HepG2 (cell line): ENCODE results near the gene CDH22. TPM values are rescaled to one million over a fixed set of nuclear protein-coding genes. Genes with fewer than 3 reads are reported as not detected.

ENCODE experiments used
- ARNT ChIP-seq: fragments of 450-650 bp; IDR thresholded peaks from 2 replicates; pipeline ENCODE4 v1.6.1; 2017
- DPF2 ChIP-seq: sonication (generic); formaldehyde crosslinking; IDR thresholded peaks from 2 replicates; pipeline ENCODE4 v1.4.0; 2020; ENCODE audit warnings: mild to moderate bottlenecking, low read depth, missing genetic modification reagents, borderline replicate concordance
- DR1 ChIP-seq: sonication (generic); formaldehyde crosslinking; IDR thresholded peaks from 2 replicates; pipeline ENCODE4 v1.8.0; 2021; ENCODE audit warnings: mild to moderate bottlenecking, missing genetic modification reagents, inconsistent platforms
- EEA1 ChIP-seq: sonication (generic); formaldehyde crosslinking; IDR thresholded peaks from 2 replicates; pipeline ENCODE4 v1.5.1; 2020; ENCODE audit warnings: mild to moderate bottlenecking, missing genetic modification reagents, borderline replicate concordance
- IKZF1 ChIP-seq: fragments of 450-650 bp; IDR thresholded peaks from 2 replicates; pipeline ENCODE4 v1.7.1; 2016
- MATR3 ChIP-seq: sonication (generic); formaldehyde crosslinking; IDR thresholded peaks from 2 replicates; pipeline ENCODE4 v1.4.0; 2020; ENCODE audit warnings: missing genetic modification reagents
- MED1 ChIP-seq: sonication (generic); formaldehyde crosslinking; IDR thresholded peaks from 2 replicates; pipeline ENCODE4 v1.4.0; 2020; ENCODE audit warnings: missing genetic modification reagents
- MEIS2 ChIP-seq: sonication (generic); formaldehyde crosslinking; IDR thresholded peaks from 2 replicates; pipeline ENCODE4 v1.9.0; 2021; ENCODE audit warnings: mild to moderate bottlenecking, missing genetic modification reagents
- ONECUT2 ChIP-seq: sonication (generic); formaldehyde crosslinking; IDR thresholded peaks from 2 replicates; pipeline ENCODE4 v1.4.0; 2020; ENCODE audit warnings: missing genetic modification reagents
- PRMT3 ChIP-seq: sonication (generic); formaldehyde crosslinking; IDR thresholded peaks from 2 replicates; pipeline ENCODE4 v1.8.1; 2022; ENCODE audit warnings: low read depth, mild to moderate bottlenecking, moderate library complexity, missing genetic modification reagents, borderline replicate concordance
- RXRB ChIP-seq: IDR thresholded peaks from 2 replicates; pipeline ENCODE4 v1.6.1; 2016; ENCODE audit warnings: borderline replicate concordance, missing genetic modification reagents, missing compliant biosample characterization
- SP4 ChIP-seq: sonication (generic); formaldehyde crosslinking; IDR thresholded peaks from 2 replicates; pipeline ENCODE4 v1.8.1; 2023; ENCODE audit warnings: mild to moderate bottlenecking, missing genetic modification reagents
- TRIM24 ChIP-seq: sonication (generic); formaldehyde crosslinking; IDR thresholded peaks from 2 replicates; pipeline ENCODE4 v1.8.0; 2022; ENCODE audit warnings: mild to moderate bottlenecking, missing genetic modification reagents
- ZBTB7A ChIP-seq: sonication (generic); formaldehyde crosslinking; IDR thresholded peaks from 2 replicates; pipeline ENCODE4 v1.8.0; 2022; ENCODE audit warnings: mild to moderate bottlenecking, missing genetic modification reagents
- ZFP62 ChIP-seq: sonication (generic); formaldehyde crosslinking; IDR thresholded peaks from 2 replicates; pipeline ENCODE4 v1.4.0; 2020; ENCODE audit warnings: missing genetic modification reagents
- ZNF205 ChIP-seq: IDR thresholded peaks from 2 replicates; pipeline ENCODE4 v1.6.1; 2018; ENCODE audit warnings: missing biosample characterization, missing genetic modification reagents
- ZNF326 ChIP-seq: sonication (generic); formaldehyde crosslinking; IDR thresholded peaks from 2 replicates; pipeline ENCODE4 v1.4.0; 2020; ENCODE audit warnings: missing genetic modification reagents, borderline replicate concordance
- ZNF549 ChIP-seq: sonication (generic); formaldehyde crosslinking; IDR thresholded peaks from 2 replicates; pipeline ENCODE4 v1.5.0; 2020; ENCODE audit warnings: missing genetic modification reagents
- ZNF558 ChIP-seq: sonication (generic); formaldehyde crosslinking; IDR thresholded peaks from 2 replicates; pipeline ENCODE4 v1.9.0; 2022; ENCODE audit warnings: mild to moderate bottlenecking, missing genetic modification reagents, borderline replicate concordance
- ZNF577 ChIP-seq: sonication (generic); formaldehyde crosslinking; IDR thresholded peaks from 2 replicates; pipeline ENCODE4 v1.4.0; 2020; ENCODE audit warnings: mild to moderate bottlenecking, low read depth, missing genetic modification reagents, borderline replicate concordance
- ZNF607 ChIP-seq: sonication (generic); formaldehyde crosslinking; IDR thresholded peaks from 2 replicates; pipeline ENCODE4 v1.5.1; 2020; ENCODE audit warnings: missing genetic modification reagents, mild to moderate bottlenecking, borderline replicate concordance
- ZNF7 ChIP-seq: IDR thresholded peaks from 2 replicates; pipeline ENCODE4 v1.6.1; 2016; ENCODE audit warnings: missing biosample characterization, missing genetic modification reagents
- polyA plus RNA-seq, 8 experiments: library from polyadenylated mRNA; depleted of rRNA in 3 of 8; stranded (reverse) in 7 of 8; unstranded in 1 of 8; fragments of >200 nt; fragmentation: Illumina TruSeq in 4 of 8; extraction: Trizol in 4 of 8; gene quantifications; 2 replicates each; pipeline versions ENCODE4 v1.2.1 to v1.2.3, GENCODE V29; 2011 to 2016; ENCODE audit warnings: low read depth in 4 of 8, missing spikeins in 1 of 8, mixed read lengths in 1 of 8; ENCODE audit not compliant: insufficient read depth in 1 of 8
- total RNA-seq, 5 experiments: library from RNA; depleted of rRNA; stranded (reverse); fragments of >200 nt; fragmentation: Illumina TruSeq; extraction: Trizol; gene quantifications; 2 replicates each; pipeline ENCODE4 v1.2.3, GENCODE V29; 2016; ENCODE audit warnings: low read depth in 1 of 5
- TF ChIP-seq, protein P1 (sequence below), 2 experiments: sonication (generic) in 1 of 2; formaldehyde crosslinking in 1 of 2; IDR thresholded peaks; 2 replicates each; pipeline versions ENCODE4 v1.4.0 to v1.6.1; 2016 to 2020; ENCODE audit warnings: borderline replicate concordance in 1 of 2, low read depth in 1 of 2, mild to moderate bottlenecking in 1 of 2, missing genetic modification reagents in 1 of 2
- TF ChIP-seq, protein P2 (sequence below): sonication (generic); formaldehyde crosslinking; IDR thresholded peaks from 2 replicates; pipeline ENCODE4 v1.8.0; 2022; ENCODE audit warnings: missing genetic modification reagents, low read depth, mild to moderate bottlenecking, borderline replicate concordance
- TF ChIP-seq, protein P3 (sequence below): sonication (generic); formaldehyde crosslinking; IDR thresholded peaks from 2 replicates; pipeline ENCODE4 v1.8.0; 2022; ENCODE audit warnings: missing genetic modification reagents, mild to moderate bottlenecking, inconsistent platforms, borderline replicate concordance

The CDH22 gene
- total and polyA plus RNA-seq, 2 of the 13 experiments (the other 11 are each of a cell fraction or from before 2014, with no cell fraction given) = not detected

DNA sequence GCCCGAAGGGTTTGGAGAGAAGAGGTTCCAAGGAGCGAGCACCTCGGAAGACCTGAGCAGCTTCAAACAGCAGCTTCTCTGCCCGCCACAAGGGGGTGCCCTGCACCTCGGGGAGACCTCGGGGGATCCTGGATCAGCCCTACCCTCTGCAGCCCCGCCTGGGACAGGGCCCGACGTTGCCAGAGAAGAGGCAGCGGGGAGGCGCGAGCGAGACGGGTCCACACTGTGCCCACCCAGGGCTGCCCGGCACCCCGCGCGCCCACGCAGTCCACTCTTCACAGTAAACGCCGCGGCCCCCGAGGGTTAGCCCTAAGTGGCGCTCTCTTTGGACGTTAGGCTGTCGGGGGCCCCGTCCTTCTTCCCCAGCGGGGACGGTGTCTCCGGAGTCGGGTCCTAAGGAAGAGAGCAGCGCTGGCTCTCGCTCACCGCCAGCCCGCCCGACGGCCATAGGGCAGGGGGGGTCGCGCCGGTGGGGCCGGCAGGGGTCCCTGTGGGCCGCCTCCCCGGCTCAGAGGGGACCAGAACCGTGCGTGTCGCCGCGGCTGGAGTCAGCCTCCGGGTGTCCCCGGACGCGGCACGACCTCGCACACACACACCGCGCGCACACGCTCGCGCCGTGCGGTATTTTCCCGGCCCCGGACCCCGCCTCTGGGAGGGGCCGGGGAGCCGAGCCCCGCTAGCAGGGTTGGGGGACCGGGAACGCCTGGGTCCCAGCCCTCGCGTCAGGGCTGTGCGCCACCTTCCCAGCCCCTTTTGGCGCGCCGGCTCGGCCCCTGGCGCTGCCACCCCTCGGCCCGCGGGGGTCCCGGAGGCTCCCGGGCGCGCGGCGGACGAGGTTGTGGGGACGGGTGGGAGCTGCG is 929 bp downstream of the CDH22 start (continued):
- no peak for TF ChIP-seq ZNF577 (CRISPR knock-in tag)
- no peak for TF ChIP-seq ONECUT2 (CRISPR knock-in tag)
- no peak for TF ChIP-seq ZNF7 (CRISPR knock-in tag)
- TF ChIP-seq, protein P1, sequence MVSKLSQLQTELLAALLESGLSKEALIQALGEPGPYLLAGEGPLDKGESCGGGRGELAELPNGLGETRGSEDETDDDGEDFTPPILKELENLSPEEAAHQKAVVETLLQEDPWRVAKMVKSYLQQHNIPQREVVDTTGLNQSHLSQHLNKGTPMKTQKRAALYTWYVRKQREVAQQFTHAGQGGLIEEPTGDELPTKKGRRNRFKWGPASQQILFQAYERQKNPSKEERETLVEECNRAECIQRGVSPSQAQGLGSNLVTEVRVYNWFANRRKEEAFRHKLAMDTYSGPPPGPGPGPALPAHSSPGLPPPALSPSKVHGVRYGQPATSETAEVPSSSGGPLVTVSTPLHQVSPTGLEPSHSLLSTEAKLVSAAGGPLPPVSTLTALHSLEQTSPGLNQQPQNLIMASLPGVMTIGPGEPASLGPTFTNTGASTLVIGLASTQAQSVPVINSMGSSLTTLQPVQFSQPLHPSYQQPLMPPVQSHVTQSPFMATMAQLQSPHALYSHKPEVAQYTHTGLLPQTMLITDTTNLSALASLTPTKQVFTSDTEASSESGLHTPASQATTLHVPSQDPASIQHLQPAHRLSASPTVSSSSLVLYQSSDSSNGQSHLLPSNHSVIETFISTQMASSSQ (IDR thresholded peaks at IDR 0.05; ENCODE audit: low read depth) = no peak
- TF ChIP-seq, protein P1 (CRISPR knock-in tag; IDR thresholded peaks at IDR 0.05; ENCODE audit: borderline replicate concordance) = no peak
- TF ChIP-seq RXRB (CRISPR knock-in tag) = 0 out of 2 replicates have a peak, but pooled peaks have one; percentile 14
- TF ChIP-seq, protein P2, sequence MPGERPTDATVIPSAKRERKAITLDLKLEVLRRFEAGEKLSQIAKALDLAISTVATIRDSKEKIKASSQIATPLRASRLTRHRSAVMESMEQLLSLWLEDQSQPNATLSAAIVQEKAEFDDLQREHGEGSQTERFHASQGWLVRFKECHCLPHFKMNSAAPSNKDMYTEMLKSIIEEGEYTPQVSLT (CRISPR knock-in tag) = no peak
- TF ChIP-seq ZNF549 (CRISPR knock-in tag) = no peak
- TF ChIP-seq, protein P3, sequence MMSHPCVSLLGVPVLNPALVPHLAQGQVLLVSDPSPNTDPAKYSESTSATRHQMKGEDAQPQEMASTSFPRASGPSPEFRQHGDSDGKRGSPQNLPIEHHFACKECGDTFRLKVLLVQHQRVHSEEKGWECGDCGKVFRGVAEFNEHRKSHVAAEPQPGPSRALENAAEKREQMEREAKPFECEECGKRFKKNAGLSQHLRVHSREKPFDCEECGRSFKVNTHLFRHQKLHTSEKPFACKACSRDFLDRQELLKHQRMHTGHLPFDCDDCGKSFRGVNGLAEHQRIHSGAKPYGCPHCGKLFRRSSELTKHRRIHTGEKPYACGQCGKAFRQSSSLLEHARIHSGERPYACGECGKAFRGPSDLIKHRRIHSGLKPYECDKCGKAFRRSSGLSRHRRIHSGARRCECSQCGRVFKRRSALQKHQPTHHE (CRISPR knock-in tag) = no peak
- peak; percentile 51; the same call in 1 of the 2 replicates for TF ChIP-seq SP4 (CRISPR knock-in tag)
- no peak for TF ChIP-seq ZNF326 (CRISPR knock-in tag)
- TF ChIP-seq DR1 = peak; percentile 73; the same call in 1 of the 2 replicates
- no peak for TF ChIP-seq MATR3 (CRISPR knock-in tag)
- TF ChIP-seq ZNF205 = no peak
- TF ChIP-seq ARNT = no peak
- TF ChIP-seq MEIS2 (CRISPR knock-in tag) = peak; percentile 43; the same call in 1 of the 2 replicates
- 0 out of 2 replicates have a peak, but pooled peaks have one; percentile 31 for TF ChIP-seq ZFP62 (CRISPR knock-in tag)
- TF ChIP-seq MED1 (CRISPR knock-in tag) = no peak
- TF ChIP-seq ZNF607 = peak; percentile 22; the same call in 1 of the 2 replicates
- no peak for TF ChIP-seq IKZF1
- TF ChIP-seq ZNF558 (CRISPR knock-in tag) = no peak
- no peak for TF ChIP-seq TRIM24 (CRISPR knock-in tag)
- TF ChIP-seq EEA1 = no peak
- TF ChIP-seq PRMT3 = no peak
- TF ChIP-seq ZBTB7A = no peak
- no peak for TF ChIP-seq DPF2 (CRISPR knock-in tag)
